Activated CD8-positive, alpha-beta memory T cell treated with anti-CD3 and anti-CD28 coated beads, Interleukin-2, amount 10 ng/mL, durations not matched to agents 7 days and 5 days (primary cell): ENCODE data around the gene CPXM2. TPM values are rescaled to one million over a fixed set of nuclear protein-coding genes. Genes with fewer than 3 reads are reported as not detected.
"Not testable (repeated sequence)": the region's sequence is repeated elsewhere in the genome, so short reads cannot be mapped to it uniquely, and the experiment has no call there.

Source experiments
- ATAC-seq: fragments of 150-1000 bp; cut with Tn5 transposase; one replicate; pipeline ENCODE4 v1.10.0; 2021; ENCODE audit warnings: moderate library complexity
- CTCF ChIA-PET: fragments of 350-600 bp; sonication (Branson Sonifier 250); formaldehyde crosslinking; loops from one replicate; lab custom pipeline; 2021; ENCODE audit warnings: antibody characterized with exemption; lab: Charles Lee
- DNase-seq: peaks from one replicate; pipeline ENCODE4 v3.0.0-alpha.2; 2020
- H3K27ac Mint-ChIP-seq: one replicate; pipeline ENCODE4 v1.8.0; 2021; ENCODE audit warnings: mild to moderate bottlenecking, mixed read lengths
- H3K27me3 Mint-ChIP-seq: one replicate; pipeline ENCODE4 v1.8.0; 2021; ENCODE audit warnings: mixed read lengths
- H3K36me3 Mint-ChIP-seq: one replicate; pipeline ENCODE4 v1.8.0; 2021; ENCODE audit warnings: mild to moderate bottlenecking, mixed read lengths
- H3K4me1 Mint-ChIP-seq: one replicate; pipeline ENCODE4 v1.8.0; 2021; ENCODE audit warnings: mixed read lengths
- H3K4me3 Mint-ChIP-seq: one replicate; pipeline ENCODE4 v1.8.0; 2021; ENCODE audit warnings: mild to moderate bottlenecking, moderate library complexity, mixed read lengths
- H3K9me3 Mint-ChIP-seq: one replicate; pipeline ENCODE4 v1.8.0; 2022; ENCODE audit warnings: low read depth, mixed read lengths
- total RNA-seq, 2 experiments: library from RNA; stranded (reverse); gene quantifications; one replicate each; pipeline ENCODE4 v1.2.3, GENCODE V29; 2021

The CPXM2 gene
- total RNA-seq, 2 experiments from 2014 or later: not detected

GRCh38 chr10:123747426-123747825 lies 144.2 kb downstream of the CPXM2 start:
- no peaks in the 10 kb centered on the region for H3K36me3 Mint-ChIP-seq
- CTCF ChIA-PET: no interaction called here
- H3K9me3 Mint-ChIP-seq: no peaks in the 10 kb centered on the region
- H3K4me3 Mint-ChIP-seq: no peak overlapping the region
- no peaks in the 10 kb centered on the region for H3K4me1 Mint-ChIP-seq
- H3K27ac Mint-ChIP-seq: no peak overlapping the region
- ATAC-seq (no peak), DNase-seq (no peak)
- no peaks in the 10 kb centered on the region for H3K27me3 Mint-ChIP-seq

- Mint-ChIP-seq H3K27ac (no peak overlapping the region), H3K4me1 (no peaks in the 10 kb centered on the region), H3K9me3 (no peaks in the 10 kb centered on the region), H3K36me3 (no peaks in the 10 kb centered on the region), H3K4me3 (no peak overlapping the region), H3K27me3 (no peaks in the 10 kb centered on the region)
- CTCF ChIA-PET: no interaction called here
- ATAC-seq (no peak), DNase-seq (no peak)
These were observed 144.7 kb downstream of the CPXM2 start for GRCh38 chr10:123746942-123747341.

DNA sequence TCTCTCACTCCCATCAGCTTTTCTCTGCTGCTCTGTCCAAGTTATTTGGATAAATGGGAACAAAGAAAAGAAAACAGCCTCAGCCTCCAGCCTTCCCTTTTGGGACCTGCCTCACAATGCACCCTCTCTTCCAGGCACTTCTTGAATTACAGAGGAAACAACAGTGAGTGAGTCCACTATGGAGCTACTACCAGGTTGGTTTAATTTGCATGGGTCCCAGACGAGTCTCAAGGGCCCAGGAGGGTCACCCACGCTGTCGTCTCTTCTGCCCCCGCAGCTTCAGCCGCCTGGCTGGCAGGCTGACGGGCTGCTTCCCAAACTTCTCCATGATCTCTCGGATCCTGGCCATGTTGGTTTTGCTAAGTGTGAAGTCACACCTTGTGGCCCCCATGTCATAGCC lies 145.1 kb downstream of the CPXM2 start:
- H3K36me3 Mint-ChIP-seq: no peaks in the 10 kb centered on the region
- DNase-seq: no peak
- H3K27ac Mint-ChIP-seq: no peak overlapping the region
- no peaks in the 10 kb centered on the region for H3K27me3 Mint-ChIP-seq
- no peaks in the 10 kb centered on the region for H3K9me3 Mint-ChIP-seq
- no peak for ATAC-seq
- CTCF ChIA-PET: no interaction called here
- H3K4me1 Mint-ChIP-seq: no peaks in the 10 kb centered on the region
- H3K4me3 Mint-ChIP-seq: no peak overlapping the region

DNA sequence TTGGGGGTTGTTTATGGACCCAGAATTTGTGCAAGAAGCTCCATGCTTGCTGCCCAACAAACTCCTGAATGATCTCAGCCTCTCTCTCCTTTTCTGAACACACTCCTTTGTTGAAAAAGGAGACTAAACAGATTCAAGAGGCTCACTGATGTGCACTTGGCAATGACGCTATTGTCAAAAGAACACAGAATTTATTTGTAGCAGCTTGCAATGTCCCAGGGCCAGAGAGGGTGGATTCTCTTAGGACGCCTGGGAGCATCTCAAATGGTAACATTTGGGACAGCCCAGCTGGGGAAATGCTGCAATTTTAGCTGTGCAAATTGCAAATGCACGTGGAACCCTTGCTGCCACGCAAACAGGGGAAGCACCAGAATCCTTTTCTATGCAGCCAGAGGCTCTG lies 145.5 kb downstream of the CPXM2 start:
- no peaks in the 10 kb centered on the region for H3K36me3 Mint-ChIP-seq
- H3K27me3 Mint-ChIP-seq: no peaks in the 10 kb centered on the region
- no peak overlapping the region for H3K27ac Mint-ChIP-seq
- ATAC-seq (no peak), DNase-seq (no peak)
- H3K9me3 Mint-ChIP-seq: no peaks in the 10 kb centered on the region
- CTCF ChIA-PET: no interaction called here
- no peaks in the 10 kb centered on the region for H3K4me1 Mint-ChIP-seq
- H3K4me3 Mint-ChIP-seq: no peak overlapping the region

GRCh38 chr10:123744224-123744536 lies 147.4 kb downstream of the CPXM2 start:
- CTCF ChIA-PET: no interaction called here
- Mint-ChIP-seq H3K27me3 (no peaks in the 10 kb centered on the region), H3K36me3 (no peaks in the 10 kb centered on the region), H3K4me1 (no peaks in the 10 kb centered on the region), H3K27ac (no peak overlapping the region), H3K4me3 (no peak overlapping the region), H3K9me3 (no peaks in the 10 kb centered on the region)
- DNase-seq (no peak), ATAC-seq (no peak)

GRCh38 chr10:123743441-123744223 lies 148.0 kb downstream of the CPXM2 start:
- Mint-ChIP-seq H3K4me1 (no peaks in the 10 kb centered on the region), H3K4me3 (no peak overlapping the region), H3K27me3 (no peaks in the 10 kb centered on the region), H3K9me3 (no peaks in the 10 kb centered on the region), H3K36me3 (no peaks in the 10 kb centered on the region), H3K27ac (no peak overlapping the region)
- ATAC-seq (no peak), DNase-seq (no peak)
- CTCF ChIA-PET: no interaction called here

DNA sequence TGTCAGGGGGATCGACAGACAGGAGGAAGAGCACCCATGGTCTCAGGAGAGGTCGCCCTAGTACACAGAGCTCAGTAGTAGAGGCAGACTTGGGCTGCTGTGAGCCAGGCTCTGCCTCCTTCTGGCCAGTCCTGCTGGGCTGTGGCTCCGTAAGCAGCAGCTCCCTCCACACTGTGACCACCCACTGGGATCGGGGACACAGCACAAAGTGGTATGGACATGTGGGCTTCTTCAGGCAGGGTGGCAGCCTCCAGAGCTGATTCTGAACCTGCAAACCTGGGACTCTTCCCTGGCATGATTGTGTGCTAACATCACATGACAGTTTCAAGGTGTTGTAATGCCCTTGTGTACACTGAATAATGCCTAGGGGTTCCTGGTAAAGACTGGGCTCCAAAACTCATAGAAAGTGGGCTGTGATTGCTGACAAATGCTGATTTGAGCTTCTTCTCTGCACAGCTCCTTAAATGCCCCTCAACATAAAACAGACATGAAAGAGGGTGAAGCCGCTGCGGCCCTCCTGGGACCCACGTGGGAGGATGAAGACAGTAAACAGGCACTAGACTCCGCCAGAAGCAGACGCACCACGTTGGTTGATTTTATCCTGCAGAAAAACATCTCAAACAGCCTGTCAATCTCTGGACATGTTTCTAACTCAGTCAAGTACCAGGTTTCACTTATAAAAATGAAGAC lies 148.7 kb downstream of the CPXM2 start:
- H3K9me3 Mint-ChIP-seq: no peaks in the 10 kb centered on the region
- no peaks in the 10 kb centered on the region for H3K36me3 Mint-ChIP-seq
- DNase-seq: no peak
- H3K27me3 Mint-ChIP-seq: no peaks in the 10 kb centered on the region
- ATAC-seq: no peak
- H3K27ac Mint-ChIP-seq: no peak overlapping the region
- H3K4me3 Mint-ChIP-seq: no peak overlapping the region
- no peaks in the 10 kb centered on the region for H3K4me1 Mint-ChIP-seq
- CTCF ChIA-PET: no interaction called here

GRCh38 chr10:123741711-123742110 lies 149.9 kb downstream of the CPXM2 start:
- no peaks in the 10 kb centered on the region for H3K27me3 Mint-ChIP-seq
- H3K4me3 Mint-ChIP-seq: no peak overlapping the region
- DNase-seq (no peak), ATAC-seq (no peak)
- CTCF ChIA-PET: no interaction called here
- no peak overlapping the region for H3K27ac Mint-ChIP-seq
- no peaks in the 10 kb centered on the region for H3K4me1 Mint-ChIP-seq
- H3K36me3 Mint-ChIP-seq: no peaks in the 10 kb centered on the region
- no peaks in the 10 kb centered on the region for H3K9me3 Mint-ChIP-seq

GRCh38 chr10:123741146-123741545 lies 150.5 kb downstream of the CPXM2 start:
- no peaks in the 10 kb centered on the region for H3K9me3 Mint-ChIP-seq
- CTCF ChIA-PET: no interaction called here
- H3K27ac Mint-ChIP-seq: no peak overlapping the region
- H3K4me1 Mint-ChIP-seq: no peaks in the 10 kb centered on the region
- ATAC-seq (no peak), DNase-seq (no peak)
- no peak overlapping the region for H3K4me3 Mint-ChIP-seq
- no peaks in the 10 kb centered on the region for H3K36me3 Mint-ChIP-seq
- H3K27me3 Mint-ChIP-seq: no peaks in the 10 kb centered on the region

- H3K4me1 Mint-ChIP-seq, H3K27ac Mint-ChIP-seq, H3K27me3 Mint-ChIP-seq, ATAC-seq, CTCF ChIA-PET, DNase-seq, H3K36me3 Mint-ChIP-seq, H3K4me3 Mint-ChIP-seq, H3K9me3 Mint-ChIP-seq: not testable (repeated sequence)
These were observed 154.7 kb downstream of the CPXM2 start for GRCh38 chr10:123736917-123737316.

DNA sequence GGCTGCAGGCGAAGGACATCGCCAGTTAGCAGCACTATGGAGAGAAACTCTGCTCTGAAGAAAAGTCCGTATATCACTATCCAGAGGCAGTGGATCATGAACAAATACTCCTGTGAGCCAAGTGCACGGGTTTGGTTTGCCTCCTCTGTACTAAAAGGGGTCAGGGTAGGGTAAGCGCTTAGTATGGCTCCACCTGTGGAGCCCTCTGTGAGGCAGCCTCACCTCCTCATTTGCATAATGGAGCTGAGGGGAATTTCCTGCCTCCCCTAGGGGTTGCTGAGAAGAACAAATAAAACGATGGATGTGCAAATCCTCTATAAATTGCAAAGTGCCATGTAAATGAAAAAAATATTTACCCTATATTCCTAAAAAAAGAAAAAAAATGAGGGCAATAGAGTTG lies 162.1 kb downstream of the CPXM2 start:
- Mint-ChIP-seq H3K9me3 (no peaks in the 10 kb centered on the region), H3K4me3 (no peak overlapping the region), H3K36me3 (no peaks in the 10 kb centered on the region), H3K27me3 (no peaks in the 10 kb centered on the region), H3K4me1 (no peaks in the 10 kb centered on the region), H3K27ac (no peak overlapping the region)
- CTCF ChIA-PET: no interaction called here
- no peak for ATAC-seq
- DNase-seq: no peak

DNA sequence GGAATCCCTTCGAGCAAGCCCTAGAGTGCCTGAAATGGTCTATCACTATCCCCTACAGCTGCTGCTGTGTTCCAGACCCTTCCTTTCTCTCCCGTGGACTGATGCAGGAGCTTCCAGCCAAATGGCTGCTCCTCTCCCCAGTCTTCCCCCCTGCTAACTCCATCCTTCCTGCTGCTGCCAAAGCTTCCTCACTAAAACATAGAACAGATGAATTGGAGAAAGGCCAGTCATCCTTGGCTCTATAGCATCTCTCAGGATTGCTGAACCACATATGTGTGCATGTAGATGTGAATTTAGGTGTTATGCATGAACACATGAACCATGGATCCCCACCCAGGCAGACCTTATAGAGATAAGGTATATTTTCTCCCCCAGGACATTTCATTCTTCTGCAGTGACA lies 164.8 kb downstream of the CPXM2 start:
- CTCF ChIA-PET: no interaction called here
- Mint-ChIP-seq H3K9me3 (no peaks in the 10 kb centered on the region), H3K27me3 (no peaks in the 10 kb centered on the region), H3K4me3 (no peak overlapping the region), H3K4me1 (no peaks in the 10 kb centered on the region), H3K36me3 (no peaks in the 10 kb centered on the region), H3K27ac (no peak overlapping the region)
- no peak for DNase-seq
- ATAC-seq: no peak

DNA sequence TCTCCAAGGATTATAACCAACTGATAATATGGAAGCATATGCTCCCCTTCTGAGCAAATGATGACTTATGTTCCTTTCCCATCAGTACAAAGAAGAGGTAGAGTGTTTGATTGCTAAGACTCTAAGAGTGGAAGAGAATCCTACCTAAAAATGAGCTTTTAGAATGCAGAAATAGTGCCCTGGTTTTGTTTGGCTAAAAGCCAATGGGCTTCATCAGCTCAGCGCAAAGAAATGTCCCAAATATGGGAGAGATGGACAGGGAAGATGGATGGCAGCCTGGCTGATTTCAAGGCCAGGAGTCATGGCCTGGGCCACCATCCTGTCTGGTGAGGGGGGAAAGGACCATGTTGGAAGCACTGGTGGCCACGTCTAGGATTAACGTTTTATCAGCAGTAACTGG lies 165.2 kb downstream of the CPXM2 start:
- CTCF ChIA-PET: no interaction called here
- ATAC-seq: no peak
- Mint-ChIP-seq H3K27ac (no peak overlapping the region), H3K4me1 (no peaks in the 10 kb centered on the region), H3K27me3 (no peaks in the 10 kb centered on the region), H3K9me3 (no peaks in the 10 kb centered on the region), H3K4me3 (no peak overlapping the region), H3K36me3 (no peaks in the 10 kb centered on the region)
- no peak for DNase-seq

DNA sequence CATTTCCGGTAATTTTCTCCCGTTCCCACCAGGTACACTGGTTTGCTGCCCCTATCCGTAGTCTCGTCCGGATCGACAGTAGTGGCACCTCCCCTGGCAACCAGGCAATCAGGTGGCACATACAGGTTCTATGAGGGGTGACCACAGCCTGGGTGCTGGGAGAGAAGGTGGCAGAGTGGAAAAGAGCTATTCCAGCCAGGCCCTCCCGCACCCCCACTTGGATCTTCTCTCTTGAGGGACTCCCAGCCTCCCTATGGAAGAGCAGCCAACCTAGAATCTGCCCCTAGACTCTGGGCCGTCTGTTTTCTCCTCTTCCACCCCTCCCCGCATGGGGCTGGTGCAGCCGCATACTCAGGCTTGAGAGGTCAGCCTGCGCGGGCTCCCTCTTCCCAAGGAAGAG lies 166.9 kb downstream of the CPXM2 start:
- no peaks in the 10 kb centered on the region for H3K27me3 Mint-ChIP-seq
- ATAC-seq: no peak
- no peak for DNase-seq
- H3K36me3 Mint-ChIP-seq: no peaks in the 10 kb centered on the region
- CTCF ChIA-PET: no interaction called here
- H3K9me3 Mint-ChIP-seq: no peaks in the 10 kb centered on the region
- no peaks in the 10 kb centered on the region for H3K4me1 Mint-ChIP-seq
- H3K4me3 Mint-ChIP-seq: no peak overlapping the region
- H3K27ac Mint-ChIP-seq: no peak overlapping the region
